ENCODE measurements around the gene CDH4.
A peak's percentile ranks its signal among the peaks of the same experiment; 100 is the strongest.

Gene CDH4

DNA sequence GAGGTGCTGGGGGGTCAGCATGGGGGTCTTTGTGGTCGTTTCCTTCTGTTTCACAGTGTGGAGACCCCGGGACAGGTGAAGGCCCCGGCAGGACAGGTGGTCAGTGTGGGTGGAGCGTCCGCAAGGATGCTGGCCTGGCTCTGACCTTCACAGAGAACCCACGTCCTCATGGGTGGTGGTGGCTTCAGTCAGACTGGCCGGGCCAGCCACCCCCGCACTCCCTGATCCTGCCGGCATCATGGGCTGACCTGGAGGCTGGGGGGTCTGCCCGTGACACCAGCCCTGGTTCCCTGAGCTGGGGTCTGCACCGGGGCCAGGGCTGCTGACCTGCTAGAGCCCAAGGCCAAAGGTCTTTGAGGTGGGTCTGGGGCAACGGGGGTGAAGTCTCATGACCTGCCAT lies 41.9 kb downstream of the CDH4 start:
- Histone ChIP-seq H3K4me3 (ENCODE audit: low read depth, low read length) (no peak overlapping the region), H3K9me3 (ENCODE audit: control insufficient read depth, insufficient read depth, low read depth, low read length) (no peaks in the 10 kb centered on the region), H3K4me1 (ENCODE audit: control insufficient read depth, insufficient read depth, low read length) (no peaks in the 10 kb centered on the region), H3K36me3 (ENCODE audit: control insufficient read depth in 2 of 2, insufficient read depth in 1 of 2, low read length in 2 of 2) (no peaks in the 10 kb centered on the region), H3K27ac (ENCODE audit: extremely low read depth, low read depth, low read length) (no peak overlapping the region)
- ChIA-PET CTCF (no interaction called here), POLR2A (no interaction called here)
- no peak for TF ChIP-seq ZNF433 (tag by site-specific recombination; IDR thresholded peaks at IDR 0.05; ENCODE audit: low read depth)
- no peak for TF ChIP-seq ZNF132 (tag by site-specific recombination; IDR thresholded peaks at IDR 0.05; ENCODE audit: borderline replicate concordance)

GRCh38 chr20:61295249-61295648 lies 43.2 kb downstream of the CDH4 start:
- no peaks in the 10 kb centered on the region for H3K9me3 ChIP-seq (ENCODE audit: control insufficient read depth, insufficient read depth, low read depth, low read length)
- POLR2A ChIA-PET = no interaction called here
- H3K27ac ChIP-seq (ENCODE audit: extremely low read depth, low read depth, low read length) = no peak overlapping the region
- H3K4me1 ChIP-seq (ENCODE audit: control insufficient read depth, insufficient read depth, low read length) = no peaks in the 10 kb centered on the region
- CTCF ChIA-PET = no interaction called here
- TF ChIP-seq ZNF2 (tag by site-specific recombination; IDR thresholded peaks at IDR 0.05) = no peak
- no peak for TF ChIP-seq ZNF580 (tag by site-specific recombination; IDR thresholded peaks at IDR 0.05)
- no peak for TF ChIP-seq ATF2 (tag by site-specific recombination; IDR thresholded peaks at IDR 0.05; ENCODE audit: low read depth)
- no peak for TF ChIP-seq ZBTB20 (tag by site-specific recombination; IDR thresholded peaks at IDR 0.05)
- TF ChIP-seq MYNN (tag by site-specific recombination; IDR thresholded peaks at IDR 0.05; ENCODE audit: borderline replicate concordance) = no peak
- no peak for TF ChIP-seq ZSCAN16 (tag by site-specific recombination; IDR thresholded peaks at IDR 0.05)
- no peak for TF ChIP-seq ZNF571 (tag by site-specific recombination; IDR thresholded peaks at IDR 0.05)
- TF ChIP-seq ZNF175 (tag by site-specific recombination; IDR thresholded peaks at IDR 0.05) = no peak
- TF ChIP-seq ZNF791 (tag by site-specific recombination; IDR thresholded peaks at IDR 0.05) = no peak
- TF ChIP-seq, protein P1, sequence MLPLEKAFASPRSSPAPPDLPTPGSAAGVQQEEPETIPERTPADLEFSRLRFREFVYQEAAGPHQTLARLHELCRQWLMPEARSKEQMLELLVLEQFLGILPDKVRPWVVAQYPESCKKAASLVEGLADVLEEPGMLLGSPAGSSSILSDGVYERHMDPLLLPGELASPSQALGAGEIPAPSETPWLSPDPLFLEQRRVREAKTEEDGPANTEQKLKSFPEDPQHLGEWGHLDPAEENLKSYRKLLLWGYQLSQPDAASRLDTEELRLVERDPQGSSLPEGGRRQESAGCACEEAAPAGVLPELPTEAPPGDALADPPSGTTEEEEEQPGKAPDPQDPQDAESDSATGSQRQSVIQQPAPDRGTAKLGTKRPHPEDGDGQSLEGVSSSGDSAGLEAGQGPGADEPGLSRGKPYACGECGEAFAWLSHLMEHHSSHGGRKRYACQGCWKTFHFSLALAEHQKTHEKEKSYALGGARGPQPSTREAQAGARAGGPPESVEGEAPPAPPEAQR (tag by site-specific recombination; IDR thresholded peaks at IDR 0.05) = no peak
- TF ChIP-seq ZNF664 (tag by site-specific recombination; IDR thresholded peaks at IDR 0.05) = no peak
- TF ChIP-seq, protein P2, sequence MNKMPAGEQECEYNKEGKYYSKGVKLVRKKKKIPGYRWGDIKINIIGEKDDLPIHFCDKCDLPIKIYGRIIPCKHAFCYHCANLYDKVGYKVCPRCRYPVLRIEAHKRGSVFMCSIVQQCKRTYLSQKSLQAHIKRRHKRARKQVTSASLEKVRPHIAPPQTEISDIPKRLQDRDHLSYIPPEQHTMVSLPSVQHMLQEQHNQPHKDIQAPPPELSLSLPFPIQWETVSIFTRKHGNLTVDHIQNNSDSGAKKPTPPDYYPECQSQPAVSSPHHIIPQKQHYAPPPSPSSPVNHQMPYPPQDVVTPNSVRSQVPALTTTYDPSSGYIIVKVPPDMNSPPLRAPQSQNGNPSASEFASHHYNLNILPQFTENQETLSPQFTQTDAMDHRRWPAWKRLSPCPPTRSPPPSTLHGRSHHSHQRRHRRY (tag by site-specific recombination; IDR thresholded peaks at IDR 0.05) = no peak
- no peak for TF ChIP-seq ZNF214 (tag by site-specific recombination; IDR thresholded peaks at IDR 0.05; ENCODE audit: borderline replicate concordance)
- TF ChIP-seq ZNF16 (tag by site-specific recombination; IDR thresholded peaks at IDR 0.05; ENCODE audit: low read depth) = no peak
- H3K36me3 ChIP-seq (ENCODE audit: control insufficient read depth in 2 of 2, insufficient read depth in 1 of 2, low read length in 2 of 2) = no peaks in the 10 kb centered on the region
- no peak overlapping the region for H3K4me3 ChIP-seq (ENCODE audit: low read depth, low read length)

- CTCF ChIA-PET = no interaction called here
- no peaks in the 10 kb centered on the region for H3K9me3 ChIP-seq (ENCODE audit: control insufficient read depth, insufficient read depth, low read depth, low read length)
- POLR2A ChIA-PET = no interaction called here
- no peak overlapping the region for H3K4me3 ChIP-seq (ENCODE audit: low read depth, low read length)
- no peaks in the 10 kb centered on the region for H3K36me3 ChIP-seq (ENCODE audit: control insufficient read depth in 2 of 2, insufficient read depth in 1 of 2, low read length in 2 of 2)
- no peak overlapping the region for H3K27ac ChIP-seq (ENCODE audit: extremely low read depth, low read depth, low read length)
- H3K4me1 ChIP-seq (ENCODE audit: control insufficient read depth, insufficient read depth, low read length) = no peaks in the 10 kb centered on the region
- TF ChIP-seq, protein P3, sequence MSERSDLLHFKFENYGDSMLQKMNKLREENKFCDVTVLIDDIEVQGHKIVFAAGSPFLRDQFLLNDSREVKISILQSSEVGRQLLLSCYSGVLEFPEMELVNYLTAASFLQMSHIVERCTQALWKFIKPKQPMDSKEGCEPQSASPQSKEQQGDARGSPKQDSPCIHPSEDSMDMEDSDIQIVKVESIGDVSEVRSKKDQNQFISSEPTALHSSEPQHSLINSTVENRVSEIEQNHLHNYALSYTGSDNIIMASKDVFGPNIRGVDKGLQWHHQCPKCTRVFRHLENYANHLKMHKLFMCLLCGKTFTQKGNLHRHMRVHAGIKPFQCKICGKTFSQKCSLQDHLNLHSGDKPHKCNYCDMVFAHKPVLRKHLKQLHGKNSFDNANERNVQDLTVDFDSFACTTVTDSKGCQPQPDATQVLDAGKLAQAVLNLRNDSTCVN (tag by site-specific recombination; optimal IDR thresholded peaks at IDR 0.05) = no peak
- no peak for TF ChIP-seq ZNF174 (tag by site-specific recombination; IDR thresholded peaks at IDR 0.05)
- peak; percentile 72 for TF ChIP-seq ZFHX2 (tag by site-specific recombination; conservative IDR thresholded peaks at IDR 0.05)
- TF ChIP-seq EGR2 (tag by site-specific recombination; IDR thresholded peaks at IDR 0.05; ENCODE audit: low read depth) = peak; percentile 77
- no peak for TF ChIP-seq TCF7L2 (IDR thresholded peaks at IDR 0.05; ENCODE audit: borderline replicate concordance, low read depth, low read length)
- TF ChIP-seq ZBTB8A (tag by site-specific recombination; IDR thresholded peaks at IDR 0.05) = no peak
- no peak for TF ChIP-seq ZEB2 (tag by site-specific recombination; IDR thresholded peaks at IDR 0.05)
- TF ChIP-seq, protein P4, sequence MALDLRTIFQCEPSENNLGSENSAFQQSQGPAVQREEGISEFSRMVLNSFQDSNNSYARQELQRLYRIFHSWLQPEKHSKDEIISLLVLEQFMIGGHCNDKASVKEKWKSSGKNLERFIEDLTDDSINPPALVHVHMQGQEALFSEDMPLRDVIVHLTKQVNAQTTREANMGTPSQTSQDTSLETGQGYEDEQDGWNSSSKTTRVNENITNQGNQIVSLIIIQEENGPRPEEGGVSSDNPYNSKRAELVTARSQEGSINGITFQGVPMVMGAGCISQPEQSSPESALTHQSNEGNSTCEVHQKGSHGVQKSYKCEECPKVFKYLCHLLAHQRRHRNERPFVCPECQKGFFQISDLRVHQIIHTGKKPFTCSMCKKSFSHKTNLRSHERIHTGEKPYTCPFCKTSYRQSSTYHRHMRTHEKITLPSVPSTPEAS (tag by site-specific recombination; IDR thresholded peaks at IDR 0.05) = peak; percentile 94
Observed at GRCh38 chr20:61295682-61296628, 43.9 kb downstream of the CDH4 start.
